HEK293 (cell line): ENCODE results near the gene TMEM256.

Experiments
- CTCF ChIA-PET: fragments of 350-600 bp; formaldehyde crosslinking; extraction: SDS; loops from one replicate; lab custom pipeline; 2021; ENCODE audit warnings: antibody characterized with exemption; lab: Yijun Ruan, JAX
- POLR2A ChIA-PET: fragments of 300-600 bp; formaldehyde crosslinking; extraction: SDS; loops from one replicate; lab custom pipeline; 2020; ENCODE audit warnings: antibody characterized with exemption, inconsistent platforms; lab: Yijun Ruan, JAX
- H3K27ac ChIP-seq: fragments of 200-500 bp; sonication (Bioruptor generic); 2 replicates; pipeline ENCODE4 v1.5.1; 2014; ENCODE audit warnings: low read depth, low read length, control low read depth, inconsistent platforms; ENCODE audit errors: extremely low read depth
- H3K36me3 ChIP-seq, 2 experiments: fragments of 200-500 bp in 1 of 2; sonication (Bioruptor generic) in 1 of 2; 1 replicate in 1 of 2; 2 replicates in 1 of 2; pipeline ENCODE4 v1.5.1; 2014 to 2017; ENCODE audit warnings: inconsistent platforms in 2 of 2, low read length in 2 of 2; ENCODE audit not compliant: control insufficient read depth in 2 of 2, insufficient read depth in 1 of 2
- H3K4me1 ChIP-seq: fragments of 200-500 bp; sonication (Bioruptor generic); 2 replicates; pipeline ENCODE4 v1.5.1; 2014; ENCODE audit warnings: mild to moderate bottlenecking, low read length, inconsistent platforms; ENCODE audit not compliant: control insufficient read depth, insufficient read depth
- H3K4me3 ChIP-seq: 2 replicates; pipeline ENCODE4 v1.5.1; 2011; ENCODE audit warnings: low read depth, mild to moderate bottlenecking, control low read depth, low read length, moderate library complexity
- H3K9me3 ChIP-seq: fragments of 200-500 bp; sonication (Bioruptor generic); 2 replicates; pipeline ENCODE4 v1.5.1; 2014; ENCODE audit warnings: low read depth, low read length, inconsistent platforms; ENCODE audit not compliant: control insufficient read depth, insufficient read depth
- GLI2 ChIP-seq: fragments of 450-650 bp; formaldehyde crosslinking; IDR thresholded peaks from 2 replicates; pipeline ENCODE4; 2017; ENCODE audit warnings: missing biosample characterization, missing genetic modification characterization, low read depth, borderline replicate concordance
- KLF10 ChIP-seq: fragments of 450-650 bp; IDR thresholded peaks from 2 replicates; pipeline ENCODE4 v1.5.1; 2018; ENCODE audit warnings: missing biosample characterization, mild to moderate bottlenecking, missing genetic modification characterization
- KLF7 ChIP-seq: fragments of 450-650 bp; formaldehyde crosslinking; IDR thresholded peaks from 2 replicates; pipeline ENCODE4 v1.5.1; 2016; ENCODE audit warnings: missing biosample characterization, missing genetic modification characterization, borderline replicate concordance
- KLF9 ChIP-seq: fragments of 450-650 bp; formaldehyde crosslinking; IDR thresholded peaks from 2 replicates; pipeline ENCODE4 v1.5.1; 2016; ENCODE audit warnings: missing biosample characterization, missing genetic modification characterization, low read depth
- MYNN ChIP-seq: fragments of 450-650 bp; formaldehyde crosslinking; IDR thresholded peaks from 2 replicates; pipeline ENCODE4 v1.5.1; 2016; ENCODE audit warnings: missing biosample characterization, missing genetic modification characterization, borderline replicate concordance
- PRDM1 ChIP-seq: fragments of 450-650 bp; formaldehyde crosslinking; IDR thresholded peaks from 2 replicates; pipeline ENCODE4; 2016; ENCODE audit warnings: missing biosample characterization, missing genetic modification characterization
- PRDM10 ChIP-seq: fragments of 450-650 bp; formaldehyde crosslinking; IDR thresholded peaks from 2 replicates; pipeline ENCODE4 v1.5.1; 2016; ENCODE audit warnings: missing biosample characterization, missing genetic modification characterization
- YY1 ChIP-seq: fragments of 450-650 bp; formaldehyde crosslinking; IDR thresholded peaks from 2 replicates; pipeline ENCODE4 v1.5.1; 2018; ENCODE audit warnings: missing biosample characterization, missing genetic modification characterization
- ZBTB6 ChIP-seq: fragments of 450-650 bp; formaldehyde crosslinking; IDR thresholded peaks from 2 replicates; pipeline ENCODE4 v1.5.1; 2017; ENCODE audit warnings: missing biosample characterization, missing genetic modification characterization
- ZFHX2 ChIP-seq: fragments of 450-650 bp; formaldehyde crosslinking; conservative IDR thresholded peaks from 2 replicates; pipeline ENCODE4 v1.5.1; 2016; ENCODE audit warnings: missing biosample characterization, missing genetic modification characterization
- ZIC2 ChIP-seq: fragments of 450-650 bp; formaldehyde crosslinking; IDR thresholded peaks from 2 replicates; pipeline ENCODE4 v1.5.1; 2016; ENCODE audit warnings: missing biosample characterization, missing genetic modification characterization
- ZNF274 ChIP-seq, 2 experiments: fragments of 200-500 bp in 1 of 2; fragments of 450-650 bp in 1 of 2; sonication (Bioruptor generic) in 1 of 2; formaldehyde crosslinking in 1 of 2; IDR thresholded peaks; 2 replicates each; pipeline versions ENCODE4 v1.5.1 to v1.6.1; 2014 to 2016; ENCODE audit warnings: borderline replicate concordance in 1 of 2, inconsistent platforms in 1 of 2, low read length in 1 of 2, missing biosample characterization in 1 of 2, missing genetic modification characterization in 1 of 2
- ZNF341 ChIP-seq: fragments of 450-650 bp; formaldehyde crosslinking; IDR thresholded peaks from 2 replicates; pipeline ENCODE4; 2016; ENCODE audit warnings: low read depth, missing biosample characterization, missing genetic modification characterization
- ZNF354C ChIP-seq: fragments of 450-650 bp; formaldehyde crosslinking; IDR thresholded peaks from 2 replicates; pipeline ENCODE4 v1.5.1; 2016; ENCODE audit warnings: missing biosample characterization, missing genetic modification characterization, low read depth, borderline replicate concordance
- ZNF510 ChIP-seq: fragments of 450-650 bp; formaldehyde crosslinking; IDR thresholded peaks from 2 replicates; pipeline ENCODE4 v1.5.1; 2018; ENCODE audit warnings: mild to moderate bottlenecking, missing genetic modification characterization, missing biosample characterization; ENCODE audit not compliant: insufficient replicate concordance
- ZNF521 ChIP-seq: fragments of 450-650 bp; formaldehyde crosslinking; IDR thresholded peaks from 2 replicates; pipeline ENCODE4 v1.5.1; 2017; ENCODE audit warnings: missing biosample characterization, mild to moderate bottlenecking, missing genetic modification characterization
- ZNF530 ChIP-seq: fragments of 450-650 bp; formaldehyde crosslinking; IDR thresholded peaks from 2 replicates; pipeline ENCODE4 v1.5.1; 2016; ENCODE audit warnings: low read depth, missing biosample characterization, missing genetic modification characterization
- ZNF580 ChIP-seq: fragments of 450-650 bp; formaldehyde crosslinking; IDR thresholded peaks from 2 replicates; pipeline ENCODE4 v1.5.1; 2016; ENCODE audit warnings: missing biosample characterization, missing genetic modification characterization
- ZNF624 ChIP-seq: fragments of 450-650 bp; formaldehyde crosslinking; IDR thresholded peaks from 2 replicates; pipeline ENCODE4 v1.5.1; 2017; ENCODE audit warnings: missing biosample characterization, missing genetic modification characterization
- ZNF645 ChIP-seq: fragments of 450-650 bp; formaldehyde crosslinking; IDR thresholded peaks from 2 replicates; pipeline ENCODE4; 2016; ENCODE audit warnings: missing biosample characterization, missing genetic modification characterization
- ZNF701 ChIP-seq: fragments of 450-650 bp; formaldehyde crosslinking; IDR thresholded peaks from 2 replicates; pipeline ENCODE4 v1.5.1; 2016; ENCODE audit warnings: missing biosample characterization, missing genetic modification characterization
- ZXDB ChIP-seq: fragments of 450-650 bp; formaldehyde crosslinking; IDR thresholded peaks from 2 replicates; pipeline ENCODE4 v1.5.1; 2016; ENCODE audit warnings: missing biosample characterization, missing genetic modification characterization

TMEM256 gene

GRCh38 chr17:7416323-7416722 is 12.4 kb upstream of the TMEM256 start:
- H3K9me3 ChIP-seq: no peaks in the 10 kb centered on the region
- H3K4me3 ChIP-seq: no peak overlapping the region
- peaks cover 0 to 46% of the 10 kb centered on the region in 2 experiments; a peak in 2 of 3 replicates for H3K36me3 ChIP-seq
- H3K27ac ChIP-seq: no peak overlapping the region
- CTCF ChIA-PET: interaction anchor here (0.6 to 1.0 kb wide), 3 partner anchors 9 to 45 kb away, joined by 3 to 4 read pairs (median 3); partner anchors contain the start of gene NLGN2
- no peak for TF ChIP-seq ZNF530 (tag by site-specific recombination)
- peak; percentile 71 for TF ChIP-seq ZNF341 (tag by site-specific recombination)
- no peak for TF ChIP-seq ZNF645 (tag by site-specific recombination)
- no peak for TF ChIP-seq ZNF580 (tag by site-specific recombination)
- 0 out of 2 replicates have a peak, but pooled peaks have one; percentile 35 for TF ChIP-seq PRDM1 (tag by site-specific recombination)
- no peaks in the 10 kb centered on the region for H3K4me1 ChIP-seq
- POLR2A ChIA-PET: interaction anchor here (0.9 to 1.4 kb wide), 2 partner anchors 10 to 12 kb away, joined by 3 to 5 read pairs; partner anchors contain the start of gene TMEM256

GRCh38 chr17:7415784-7416183 is 11.9 kb upstream of the TMEM256 start:
- Histone ChIP-seq H3K36me3 (peaks cover 0 to 50% of the 10 kb centered on the region in 2 experiments; a peak in 2 of 3 replicates), H3K4me3 (no peak overlapping the region), H3K4me1 (no peaks in the 10 kb centered on the region), H3K27ac (no peak overlapping the region), H3K9me3 (no peaks in the 10 kb centered on the region)
- POLR2A ChIA-PET: no interaction called here
- CTCF ChIA-PET: interaction anchor here (0.6 to 1.0 kb wide), 3 partner anchors 8 to 45 kb away, joined by 3 to 4 read pairs (median 3); partner anchors contain the start of gene NLGN2
- TF ChIP-seq PRDM10 (tag by site-specific recombination) (no peak), ZNF510 (tag by site-specific recombination) (no peak), ZNF354C (tag by site-specific recombination) (no peak), ZNF521 (tag by site-specific recombination) (no peak), ZNF701 (tag by site-specific recombination) (no peak), ZIC2 (no peak), KLF9 (tag by site-specific recombination) (no peak), GLI2 (tag by site-specific recombination) (no peak), ZBTB6 (tag by site-specific recombination) (no peak)

- no peaks in the 10 kb centered on the region for H3K4me1 ChIP-seq
- H3K27ac ChIP-seq: no peak overlapping the region
- ChIA-PET CTCF (no interaction called here), POLR2A (interaction anchor here (0.6 kb wide), 1 partner anchor 43 kb away, joined by 3 read pairs; no protein-coding TSS in a partner anchor)
- no peaks in the 10 kb centered on the region for H3K9me3 ChIP-seq
- H3K4me3 ChIP-seq: no peak overlapping the region
- H3K36me3 ChIP-seq: peaks cover 3 to 59% of the 10 kb centered on the region in 2 experiments
- TF ChIP-seq MYNN (tag by site-specific recombination): no peak
- no peak for TF ChIP-seq KLF7 (tag by site-specific recombination)
- TF ChIP-seq YY1 (tag by site-specific recombination): no peak
- no peak for TF ChIP-seq ZFHX2 (tag by site-specific recombination)
- TF ChIP-seq KLF10 (tag by site-specific recombination): no peak
- no peak for TF ChIP-seq ZNF624 (tag by site-specific recombination)
- TF ChIP-seq ZXDB (tag by site-specific recombination): no peak
- TF ChIP-seq ZNF274 (IDR thresholded peaks at IDR 0.05; ENCODE audit: low read length): no peak
- TF ChIP-seq ZNF274 (tag by site-specific recombination; IDR thresholded peaks at IDR 0.05; ENCODE audit: borderline replicate concordance): no peak
Measured at GRCh38 chr17:7414837-7415236, 10.9 kb upstream of the TMEM256 start.
